GM12801 (cell line): ENCODE measurements around the gene COL6A2.

ENCODE experiments used
- TF ChIP-seq, protein P1 (sequence below): IDR thresholded peaks from one replicate; pipeline ENCODE4 v1.5.1; 2011; ENCODE audit warnings: control low read depth; ENCODE audit not compliant: insufficient read length; ENCODE audit errors: extremely low read depth

The COL6A2 gene

DNA sequence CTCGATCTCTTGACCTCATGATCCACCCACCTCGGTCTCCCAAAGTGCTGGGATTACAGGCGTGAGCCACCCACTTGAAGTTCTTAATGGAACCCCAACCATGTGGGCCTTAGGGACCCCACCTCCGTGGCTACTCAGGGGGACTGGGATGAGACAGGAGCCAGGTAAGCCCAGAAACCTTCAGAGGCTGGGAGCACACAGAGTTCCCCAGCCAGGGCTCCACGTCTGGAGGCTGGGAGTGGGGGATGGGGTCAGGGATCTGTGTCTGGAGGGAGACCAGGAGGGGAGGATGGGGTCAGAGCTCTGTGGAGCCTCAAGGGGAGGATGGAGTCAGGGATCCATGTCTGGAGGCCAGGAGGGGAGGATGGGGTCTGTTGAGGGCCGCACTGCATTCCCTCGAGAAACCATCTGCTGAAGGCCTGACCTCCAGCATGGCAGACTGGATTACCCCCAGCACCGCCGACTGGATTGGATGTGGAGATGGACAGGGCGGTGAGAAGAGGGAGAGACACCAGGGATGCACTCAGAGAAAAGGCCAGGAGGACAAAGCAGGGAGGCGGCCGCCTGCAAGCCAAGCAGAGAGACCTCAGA is 59.6 kb downstream of the COL6A2 start:
- TF ChIP-seq, protein P1, sequence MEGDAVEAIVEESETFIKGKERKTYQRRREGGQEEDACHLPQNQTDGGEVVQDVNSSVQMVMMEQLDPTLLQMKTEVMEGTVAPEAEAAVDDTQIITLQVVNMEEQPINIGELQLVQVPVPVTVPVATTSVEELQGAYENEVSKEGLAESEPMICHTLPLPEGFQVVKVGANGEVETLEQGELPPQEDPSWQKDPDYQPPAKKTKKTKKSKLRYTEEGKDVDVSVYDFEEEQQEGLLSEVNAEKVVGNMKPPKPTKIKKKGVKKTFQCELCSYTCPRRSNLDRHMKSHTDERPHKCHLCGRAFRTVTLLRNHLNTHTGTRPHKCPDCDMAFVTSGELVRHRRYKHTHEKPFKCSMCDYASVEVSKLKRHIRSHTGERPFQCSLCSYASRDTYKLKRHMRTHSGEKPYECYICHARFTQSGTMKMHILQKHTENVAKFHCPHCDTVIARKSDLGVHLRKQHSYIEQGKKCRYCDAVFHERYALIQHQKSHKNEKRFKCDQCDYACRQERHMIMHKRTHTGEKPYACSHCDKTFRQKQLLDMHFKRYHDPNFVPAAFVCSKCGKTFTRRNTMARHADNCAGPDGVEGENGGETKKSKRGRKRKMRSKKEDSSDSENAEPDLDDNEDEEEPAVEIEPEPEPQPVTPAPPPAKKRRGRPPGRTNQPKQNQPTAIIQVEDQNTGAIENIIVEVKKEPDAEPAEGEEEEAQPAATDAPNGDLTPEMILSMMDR: no peak

- TF ChIP-seq, protein P1: no peak
These were observed 60.1 kb downstream of the COL6A2 start for GRCh38 chr21:46157987-46158451.

- TF ChIP-seq, protein P1: no peak
These were observed 60.9 kb downstream of the COL6A2 start for GRCh38 chr21:46158666-46159300.

DNA sequence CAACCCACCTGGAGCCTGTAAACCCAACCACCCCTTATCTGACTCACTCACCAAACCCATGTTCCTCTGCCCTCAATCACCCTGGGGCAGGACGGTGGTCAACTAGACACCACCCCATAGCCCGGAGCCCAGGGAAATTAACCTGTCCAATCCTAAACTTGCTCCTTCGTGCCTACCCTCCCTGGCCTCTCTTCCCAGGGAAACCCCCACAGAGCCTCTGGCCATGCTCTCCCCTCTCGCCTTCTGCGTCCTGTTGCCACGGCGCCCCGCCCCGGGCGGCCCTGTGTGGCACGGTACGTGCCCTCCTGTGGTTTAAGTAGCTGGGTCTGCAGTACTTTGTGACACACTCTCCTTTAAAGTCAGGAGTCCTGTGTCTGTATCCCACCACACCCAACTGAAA is 61.5 kb downstream of the COL6A2 start:
- TF ChIP-seq, protein P1: no peak

DNA sequence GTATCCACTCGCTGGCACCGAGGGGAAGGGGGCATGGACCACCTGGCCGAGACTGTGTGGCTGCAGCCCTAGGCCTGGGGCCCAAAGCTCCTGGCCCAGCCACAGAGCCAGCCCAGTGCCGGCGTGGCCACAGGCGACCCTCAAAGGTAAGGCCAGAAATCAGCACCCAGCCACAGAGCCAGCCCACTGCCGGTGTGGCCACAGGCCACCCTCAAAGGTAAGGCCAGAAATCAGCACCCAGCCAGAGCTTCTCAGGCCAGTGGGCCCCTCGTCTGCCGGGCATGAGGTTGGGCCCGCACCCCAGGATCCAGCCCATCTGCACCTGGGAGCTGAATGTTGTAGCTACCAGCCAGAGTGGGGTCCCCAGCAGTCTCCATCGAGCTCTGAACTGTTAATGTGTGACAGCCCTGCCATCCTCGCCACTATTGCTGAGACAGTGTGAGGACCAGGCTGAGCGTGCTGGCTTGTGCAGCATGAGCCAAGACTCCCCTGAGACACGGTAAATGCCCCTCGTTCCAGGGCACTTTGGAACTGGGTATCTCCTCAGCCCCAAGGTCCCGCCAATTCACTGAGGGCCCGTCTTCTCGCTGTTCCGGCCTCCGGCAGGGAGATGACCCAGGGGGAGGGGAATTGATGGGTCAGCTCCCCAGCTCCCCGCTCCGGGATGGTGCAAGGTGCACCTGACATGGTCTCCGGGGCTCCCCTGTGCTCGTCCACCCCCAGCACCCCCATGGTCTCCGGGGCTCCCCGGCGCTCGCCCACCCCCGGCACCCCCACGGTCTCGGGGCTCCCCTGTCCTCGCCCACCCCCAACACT is 62.1 kb downstream of the COL6A2 start:
- TF ChIP-seq, protein P1: no peak

- TF ChIP-seq, protein P1: no peak
These were observed 62.7 kb downstream of the COL6A2 start for GRCh38 chr21:46160657-46160906.

DNA sequence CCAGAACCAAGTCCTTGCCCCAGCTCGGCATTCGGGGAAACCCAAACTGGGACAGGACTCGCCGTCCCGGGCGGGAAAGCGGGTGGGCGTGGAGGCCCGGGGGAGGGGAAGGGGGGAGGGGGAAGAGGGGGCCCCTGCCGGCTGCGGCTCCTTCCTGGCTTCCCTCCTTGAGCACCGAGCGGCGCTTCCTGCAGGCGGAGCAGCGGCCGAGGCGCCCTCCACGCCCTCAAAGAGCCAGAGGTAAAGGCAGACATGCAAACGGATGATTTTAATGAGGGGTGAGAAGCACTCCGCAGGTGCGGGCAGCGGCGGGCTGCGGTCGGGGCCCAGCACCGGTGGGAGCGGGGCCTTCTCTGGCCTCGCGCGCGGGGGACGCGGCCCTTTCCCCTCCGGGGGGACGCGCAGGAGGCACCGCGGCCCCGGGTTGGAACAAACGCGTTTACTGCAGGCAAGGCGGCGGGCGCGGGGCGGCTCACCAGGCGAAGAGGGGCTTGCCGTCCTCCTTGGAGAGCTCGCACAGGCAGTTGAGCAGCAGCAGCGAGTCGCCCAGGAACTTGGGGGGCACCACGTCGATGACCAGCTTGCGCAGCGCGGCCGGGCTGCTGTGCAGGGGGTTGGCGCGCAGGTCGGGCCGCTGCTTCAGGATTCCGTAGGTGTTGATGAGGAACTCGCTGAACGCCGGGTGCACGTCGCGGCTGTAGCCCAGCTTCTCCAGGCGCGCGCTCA is 63.2 kb downstream of the COL6A2 start:
- TF ChIP-seq, protein P1: no peak
